Measurements from ENCODE around the gene ECE1. TPM values are rescaled to one million over a fixed set of nuclear protein-coding genes. Genes with fewer than 3 reads are reported as not detected.

Gene ECE1
- 42.8 and 80.7 TPM in 2 replicates for total RNA-seq

GRCh38 chr1:21289700-21290545 is at the start of gene ECE1:
Gene ECE1, minus strand, starts transcription at chr1:21290463. Its CDS starts 49 bp downstream, at chr1:21290414.

DNA sequence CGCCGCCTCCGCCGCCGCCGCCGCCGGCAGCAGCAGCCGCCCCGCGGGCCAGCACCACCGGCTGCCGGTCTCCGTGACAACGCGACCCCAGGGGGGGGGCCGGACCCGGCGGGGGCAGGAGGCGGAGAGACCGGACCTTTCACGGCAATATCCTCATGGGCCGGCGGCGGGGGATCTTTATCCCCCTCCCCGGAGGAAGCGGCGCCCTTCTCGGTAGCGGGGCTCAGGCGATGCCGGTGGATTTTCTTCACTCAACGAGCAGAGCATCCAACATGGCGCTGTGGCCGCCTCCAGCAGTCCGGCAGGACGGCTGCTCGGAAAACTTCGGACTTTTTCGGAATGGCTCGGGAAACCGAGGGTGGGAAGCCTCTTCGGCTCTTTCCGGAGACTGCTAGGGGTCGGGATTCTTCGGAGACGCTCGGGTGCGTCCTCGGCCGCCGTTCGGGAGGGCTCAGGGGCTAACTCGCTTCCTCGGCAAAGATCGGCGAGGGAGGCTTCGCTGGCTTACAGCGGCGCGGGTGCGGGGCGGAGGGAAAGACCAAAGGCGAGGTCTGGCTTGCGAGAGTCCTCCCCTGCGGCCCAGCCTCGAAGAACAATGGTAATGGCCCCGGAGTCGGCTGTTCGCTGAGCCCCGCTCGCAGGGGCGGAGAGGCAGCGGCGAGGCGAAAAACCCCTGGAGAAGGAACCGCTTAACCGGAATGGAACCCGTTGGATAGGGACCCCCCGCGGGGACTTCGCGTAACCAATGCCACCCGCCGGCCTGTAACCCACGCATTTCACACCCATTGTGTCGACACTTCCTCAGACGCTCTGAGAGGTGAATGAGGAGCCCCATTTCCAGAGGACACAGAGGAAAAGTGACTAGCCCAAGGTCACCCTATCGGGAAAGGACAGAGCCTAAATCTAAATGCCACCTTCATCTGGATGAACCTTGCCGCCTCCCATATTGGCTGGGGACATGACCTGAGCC is 113.4 kb downstream of the ECE1 start, which contains the start of gene EIF4G3:
Gene EIF4G3, minus strand, starts transcription at position 312 of the 970 bp plus-strand sequence. CDS start 174,155 bp downstream, outside the sequence.

Other genes starting within 250 kb of the ECE1 start
- gene EIF4G3, start 113.6 kb downstream of the ECE1 start, total RNA-seq, result 20.7 and 23.0 TPM in 2 replicates
- gene NBPF3, start 149.7 kb upstream of the ECE1 start, total RNA-seq, result 9.6 and 11.6 TPM in 2 replicates
- not detected in 2 replicates for gene ALPL, start 219.0 kb upstream of the ECE1 start, total RNA-seq